ENCODE measurements around the gene MAOA. TPM values are rescaled to one million over a fixed set of nuclear protein-coding genes. Genes with fewer than 3 reads are reported as not detected.

The MAOA gene
- total and polyA plus RNA-seq, 2 of the 13 experiments (the other 11 are each of a cell fraction or from before 2014, with no cell fraction given): 13.4 to 14.7 TPM

DNA sequence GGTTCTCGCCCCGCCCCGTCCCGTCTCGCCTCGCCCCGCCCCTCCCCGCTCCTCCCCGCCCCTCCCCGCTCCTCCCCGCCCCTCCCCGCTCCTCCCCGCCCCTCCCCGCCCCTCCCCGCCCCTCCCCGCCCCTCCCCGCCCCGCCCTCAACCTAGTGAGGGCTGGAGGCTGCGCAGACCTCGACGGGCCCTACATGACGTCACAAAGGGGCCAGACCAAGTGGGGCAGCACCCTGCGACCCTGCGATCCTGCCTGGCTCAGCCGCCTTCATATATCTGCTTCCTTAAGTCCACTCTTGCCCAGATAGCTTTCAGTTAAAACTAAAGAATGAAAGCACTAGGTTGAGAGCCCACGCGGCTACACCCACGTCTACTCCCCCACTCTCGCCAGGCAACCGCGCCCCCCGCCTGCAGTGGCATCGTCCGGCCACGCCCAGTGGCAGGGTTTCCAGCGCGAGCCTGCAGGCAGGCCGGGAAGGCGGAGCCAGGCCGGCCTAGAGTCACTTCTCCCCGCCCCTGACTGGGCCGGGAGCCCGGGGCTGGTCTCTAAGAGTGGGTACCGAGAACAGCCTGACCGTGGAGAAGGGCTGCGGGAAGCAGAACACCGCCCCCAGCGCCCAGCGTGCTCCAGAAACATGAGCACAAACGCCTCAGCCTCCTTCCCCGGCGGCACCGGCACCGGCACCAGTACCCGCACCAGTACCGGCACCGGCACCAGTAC is 1.5 kb upstream of the MAOA start (continued):
- TF ChIP-seq, protein P1, sequence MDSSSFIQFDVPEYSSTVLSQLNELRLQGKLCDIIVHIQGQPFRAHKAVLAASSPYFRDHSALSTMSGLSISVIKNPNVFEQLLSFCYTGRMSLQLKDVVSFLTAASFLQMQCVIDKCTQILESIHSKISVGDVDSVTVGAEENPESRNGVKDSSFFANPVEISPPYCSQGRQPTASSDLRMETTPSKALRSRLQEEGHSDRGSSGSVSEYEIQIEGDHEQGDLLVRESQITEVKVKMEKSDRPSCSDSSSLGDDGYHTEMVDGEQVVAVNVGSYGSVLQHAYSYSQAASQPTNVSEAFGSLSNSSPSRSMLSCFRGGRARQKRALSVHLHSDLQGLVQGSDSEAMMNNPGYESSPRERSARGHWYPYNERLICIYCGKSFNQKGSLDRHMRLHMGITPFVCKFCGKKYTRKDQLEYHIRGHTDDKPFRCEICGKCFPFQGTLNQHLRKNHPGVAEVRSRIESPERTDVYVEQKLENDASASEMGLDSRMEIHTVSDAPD (CRISPR knock-in tag; IDR thresholded peaks at IDR 0.05): 0 out of 2 replicates have a peak, but pooled peaks have one; percentile 35
- TF ChIP-seq MAFF (IDR thresholded peaks at IDR 0.05; ENCODE audit: low read depth, low read length) (no peak), HOXA7 (CRISPR knock-in tag; IDR thresholded peaks at IDR 0.05) (no peak), XRCC5 (optimal IDR thresholded peaks at IDR 0.05; ENCODE audit: low read length) (peak; percentile 34), YY1 (IDR thresholded peaks at IDR 0.05; ENCODE audit: insufficient read depth, insufficient replicate concordance, low read depth, low read length) (no peak), MYC (CRISPR knock-in tag; IDR thresholded peaks at IDR 0.05; ENCODE audit: borderline replicate concordance) (no peak; the same call in 1 of the 2 replicates), HNRNPLL (IDR thresholded peaks at IDR 0.05; ENCODE audit: low read depth, low read length, poor library complexity, severe bottlenecking) (peak; percentile 35), TAF1 (CRISPR knock-in tag; IDR thresholded peaks at IDR 0.05) (peak; percentile 61), TOE1 (CRISPR knock-in tag; IDR thresholded peaks at IDR 0.05) (no peak), EP300 (IDR thresholded peaks at IDR 0.05; ENCODE audit: low read depth in 2 of 2, low read length in 2 of 2) (no peak), EP300 (CRISPR knock-in tag; IDR thresholded peaks at IDR 0.05; ENCODE audit: borderline replicate concordance) (no peak), EED (CRISPR knock-in tag; IDR thresholded peaks at IDR 0.05) (no peak)
- TF ChIP-seq, protein P2, sequence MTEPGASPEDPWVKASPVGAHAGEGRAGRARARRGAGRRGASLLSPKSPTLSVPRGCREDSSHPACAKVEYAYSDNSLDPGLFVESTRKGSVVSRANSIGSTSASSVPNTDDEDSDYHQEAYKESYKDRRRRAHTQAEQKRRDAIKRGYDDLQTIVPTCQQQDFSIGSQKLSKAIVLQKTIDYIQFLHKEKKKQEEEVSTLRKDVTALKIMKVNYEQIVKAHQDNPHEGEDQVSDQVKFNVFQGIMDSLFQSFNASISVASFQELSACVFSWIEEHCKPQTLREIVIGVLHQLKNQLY (CRISPR knock-in tag; IDR thresholded peaks at IDR 0.05): no peak
- TF ChIP-seq, protein P3, sequence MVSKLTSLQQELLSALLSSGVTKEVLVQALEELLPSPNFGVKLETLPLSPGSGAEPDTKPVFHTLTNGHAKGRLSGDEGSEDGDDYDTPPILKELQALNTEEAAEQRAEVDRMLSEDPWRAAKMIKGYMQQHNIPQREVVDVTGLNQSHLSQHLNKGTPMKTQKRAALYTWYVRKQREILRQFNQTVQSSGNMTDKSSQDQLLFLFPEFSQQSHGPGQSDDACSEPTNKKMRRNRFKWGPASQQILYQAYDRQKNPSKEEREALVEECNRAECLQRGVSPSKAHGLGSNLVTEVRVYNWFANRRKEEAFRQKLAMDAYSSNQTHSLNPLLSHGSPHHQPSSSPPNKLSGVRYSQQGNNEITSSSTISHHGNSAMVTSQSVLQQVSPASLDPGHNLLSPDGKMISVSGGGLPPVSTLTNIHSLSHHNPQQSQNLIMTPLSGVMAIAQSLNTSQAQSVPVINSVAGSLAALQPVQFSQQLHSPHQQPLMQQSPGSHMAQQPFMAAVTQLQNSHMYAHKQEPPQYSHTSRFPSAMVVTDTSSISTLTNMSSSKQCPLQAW (CRISPR knock-in tag; IDR thresholded peaks at IDR 0.05): no peak
- TF ChIP-seq, protein P4, sequence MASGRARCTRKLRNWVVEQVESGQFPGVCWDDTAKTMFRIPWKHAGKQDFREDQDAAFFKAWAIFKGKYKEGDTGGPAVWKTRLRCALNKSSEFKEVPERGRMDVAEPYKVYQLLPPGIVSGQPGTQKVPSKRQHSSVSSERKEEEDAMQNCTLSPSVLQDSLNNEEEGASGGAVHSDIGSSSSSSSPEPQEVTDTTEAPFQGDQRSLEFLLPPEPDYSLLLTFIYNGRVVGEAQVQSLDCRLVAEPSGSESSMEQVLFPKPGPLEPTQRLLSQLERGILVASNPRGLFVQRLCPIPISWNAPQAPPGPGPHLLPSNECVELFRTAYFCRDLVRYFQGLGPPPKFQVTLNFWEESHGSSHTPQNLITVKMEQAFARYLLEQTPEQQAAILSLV (CRISPR knock-in tag; IDR thresholded peaks at IDR 0.05; ENCODE audit: borderline replicate concordance): no peak
- TF ChIP-seq, protein P5, sequence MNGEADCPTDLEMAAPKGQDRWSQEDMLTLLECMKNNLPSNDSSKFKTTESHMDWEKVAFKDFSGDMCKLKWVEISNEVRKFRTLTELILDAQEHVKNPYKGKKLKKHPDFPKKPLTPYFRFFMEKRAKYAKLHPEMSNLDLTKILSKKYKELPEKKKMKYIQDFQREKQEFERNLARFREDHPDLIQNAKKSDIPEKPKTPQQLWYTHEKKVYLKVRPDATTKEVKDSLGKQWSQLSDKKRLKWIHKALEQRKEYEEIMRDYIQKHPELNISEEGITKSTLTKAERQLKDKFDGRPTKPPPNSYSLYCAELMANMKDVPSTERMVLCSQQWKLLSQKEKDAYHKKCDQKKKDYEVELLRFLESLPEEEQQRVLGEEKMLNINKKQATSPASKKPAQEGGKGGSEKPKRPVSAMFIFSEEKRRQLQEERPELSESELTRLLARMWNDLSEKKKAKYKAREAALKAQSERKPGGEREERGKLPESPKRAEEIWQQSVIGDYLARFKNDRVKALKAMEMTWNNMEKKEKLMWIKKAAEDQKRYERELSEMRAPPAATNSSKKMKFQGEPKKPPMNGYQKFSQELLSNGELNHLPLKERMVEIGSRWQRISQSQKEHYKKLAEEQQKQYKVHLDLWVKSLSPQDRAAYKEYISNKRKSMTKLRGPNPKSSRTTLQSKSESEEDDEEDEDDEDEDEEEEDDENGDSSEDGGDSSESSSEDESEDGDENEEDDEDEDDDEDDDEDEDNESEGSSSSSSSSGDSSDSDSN (CRISPR knock-in tag; IDR thresholded peaks at IDR 0.05): peak; percentile 65; the same call in 1 of the 2 replicates
- TF ChIP-seq, protein P6, sequence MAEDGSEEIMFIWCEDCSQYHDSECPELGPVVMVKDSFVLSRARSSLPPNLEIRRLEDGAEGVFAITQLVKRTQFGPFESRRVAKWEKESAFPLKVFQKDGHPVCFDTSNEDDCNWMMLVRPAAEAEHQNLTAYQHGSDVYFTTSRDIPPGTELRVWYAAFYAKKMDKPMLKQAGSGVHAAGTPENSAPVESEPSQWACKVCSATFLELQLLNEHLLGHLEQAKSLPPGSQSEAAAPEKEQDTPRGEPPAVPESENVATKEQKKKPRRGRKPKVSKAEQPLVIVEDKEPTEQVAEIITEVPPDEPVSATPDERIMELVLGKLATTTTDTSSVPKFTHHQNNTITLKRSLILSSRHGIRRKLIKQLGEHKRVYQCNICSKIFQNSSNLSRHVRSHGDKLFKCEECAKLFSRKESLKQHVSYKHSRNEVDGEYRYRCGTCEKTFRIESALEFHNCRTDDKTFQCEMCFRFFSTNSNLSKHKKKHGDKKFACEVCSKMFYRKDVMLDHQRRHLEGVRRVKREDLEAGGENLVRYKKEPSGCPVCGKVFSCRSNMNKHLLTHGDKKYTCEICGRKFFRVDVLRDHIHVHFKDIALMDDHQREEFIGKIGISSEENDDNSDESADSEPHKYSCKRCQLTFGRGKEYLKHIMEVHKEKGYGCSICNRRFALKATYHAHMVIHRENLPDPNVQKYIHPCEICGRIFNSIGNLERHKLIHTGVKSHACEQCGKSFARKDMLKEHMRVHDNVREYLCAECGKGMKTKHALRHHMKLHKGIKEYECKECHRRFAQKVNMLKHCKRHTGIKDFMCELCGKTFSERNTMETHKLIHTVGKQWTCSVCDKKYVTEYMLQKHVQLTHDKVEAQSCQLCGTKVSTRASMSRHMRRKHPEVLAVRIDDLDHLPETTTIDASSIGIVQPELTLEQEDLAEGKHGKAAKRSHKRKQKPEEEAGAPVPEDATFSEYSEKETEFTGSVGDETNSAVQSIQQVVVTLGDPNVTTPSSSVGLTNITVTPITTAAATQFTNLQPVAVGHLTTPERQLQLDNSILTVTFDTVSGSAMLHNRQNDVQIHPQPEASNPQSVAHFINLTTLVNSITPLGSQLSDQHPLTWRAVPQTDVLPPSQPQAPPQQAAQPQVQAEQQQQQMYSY (CRISPR knock-in tag; IDR thresholded peaks at IDR 0.05): no peak
